ENCODE results near the gene GP9. TPM values are rescaled to one million over a fixed set of nuclear protein-coding genes. Genes with fewer than 3 reads are reported as not detected.

Gene GP9
- total and polyA plus RNA-seq, 9 of the 15 experiments (the other 6 are each of a cell fraction or from before 2014, with no cell fraction given): not detected

GRCh38 chr3:129103296-129103695 lies 42.7 kb downstream of the GP9 start:
- no TSS peak for BruUV-seq (replicated peaks)
- H3K27ac ChIP-seq (ENCODE audit: extremely low read depth, low read depth, low read length): no peak overlapping the region
- no peaks in the 10 kb centered on the region for H3K27me3 ChIP-seq (ENCODE audit: control insufficient read depth in 2 of 2, insufficient read depth in 2 of 2, low read length in 2 of 2)
- H3K4me3 ChIP-seq: no peak overlapping the region
- intact Hi-C loops (cut with micrococcal nuclease) (no loop called here), in situ Hi-C loops (cut with MboI) (no loop called here)
- no peaks in the 10 kb centered on the region for H3K9me3 ChIP-seq (replicated peaks; ENCODE audit: control insufficient read depth, insufficient read depth, low read depth, low read length)
- H3K4me1 ChIP-seq (replicated peaks in 1 of 2; ENCODE audit: control insufficient read depth in 2 of 2, insufficient read depth in 2 of 2, low read length in 2 of 2): peaks cover 12 to 19% of the 10 kb centered on the region in 2 experiments; a peak in 4 of 5 replicates
- no peak for TF ChIP-seq ZNF77 (CRISPR knock-in tag; IDR thresholded peaks at IDR 0.05)
- TF ChIP-seq POLR2G (IDR thresholded peaks at IDR 0.05; ENCODE audit: low read depth, low read length): no peak
- TF ChIP-seq, protein P1, sequence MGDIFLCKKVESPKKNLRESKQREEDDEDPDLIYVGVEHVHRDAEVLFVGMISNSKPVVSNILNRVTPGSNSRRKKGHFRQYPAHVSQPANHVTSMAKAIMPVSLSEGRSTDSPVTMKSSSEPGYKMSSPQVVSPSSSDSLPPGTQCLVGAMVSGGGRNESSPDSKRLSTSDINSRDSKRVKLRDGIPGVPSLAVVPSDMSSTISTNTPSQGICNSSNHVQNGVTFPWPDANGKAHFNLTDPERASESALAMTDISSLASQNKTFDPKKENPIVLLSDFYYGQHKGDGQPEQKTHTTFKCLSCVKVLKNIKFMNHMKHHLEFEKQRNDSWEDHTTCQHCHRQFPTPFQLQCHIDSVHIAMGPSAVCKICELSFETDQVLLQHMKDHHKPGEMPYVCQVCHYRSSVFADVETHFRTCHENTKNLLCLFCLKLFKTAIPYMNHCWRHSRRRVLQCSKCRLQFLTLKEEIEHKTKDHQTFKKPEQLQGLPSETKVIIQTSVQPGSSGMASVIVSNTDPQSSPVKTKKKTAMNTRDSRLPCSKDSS (IDR thresholded peaks at IDR 0.05; ENCODE audit: low read depth, partially characterized antibody): no peak
- TF ChIP-seq CBFB (CRISPR knock-in tag; IDR thresholded peaks at IDR 0.05): no peak
- no peak for TF ChIP-seq TFAM (CRISPR knock-in tag; conservative IDR thresholded peaks at IDR 0.05)
- TF ChIP-seq ZNF407 (IDR thresholded peaks at IDR 0.05; ENCODE audit: low read depth): no peak
- TF ChIP-seq SLC30A9 (CRISPR knock-in tag; IDR thresholded peaks at IDR 0.05): no peak
- POLR2A ChIA-PET: interaction anchor here (0.6 to 1.2 kb wide), 3 partner anchors 60 to 143 kb away, joined by 3 to 5 read pairs (median 4); no protein-coding TSS in a partner anchor
- no peak for ATAC-seq
- no peak for FAIRE-seq
- 76% methylated on average over 6 of the region's 7 CpGs for WGBS (ENCODE audit: insufficient coverage, low coverage, missing lambda C conversion rate)
- no peaks in the 10 kb centered on the region for H3K79me2 ChIP-seq (ENCODE audit: control insufficient read depth, insufficient read depth, low read length)
- H3K9ac ChIP-seq (ENCODE audit: insufficient read depth in 1 of 2, low read depth in 2 of 2, low read length in 2 of 2): no peak overlapping the region
- no peaks in the 10 kb centered on the region for H3K36me3 ChIP-seq (ENCODE audit: control insufficient read depth, insufficient read depth, low read length)
- no peaks in the 10 kb centered on the region for H3K9me1 ChIP-seq (ENCODE audit: control insufficient read depth, insufficient read depth, low read length)
- DNase-seq (ENCODE audit: extremely low read depth in 1 of 4, low spot score in 3 of 4): no peak
- 0 out of 2 replicates have a peak, but pooled peaks cover 3% of the 10 kb centered on the region for H4K20me1 ChIP-seq (replicated peaks; ENCODE audit: control insufficient read depth, insufficient read depth, low read length)
- CTCF ChIA-PET (ENCODE audit: low intra/inter-chr PET ratio): no interaction called here
- no peak overlapping the region for H2AFZ ChIP-seq (ENCODE audit: low read depth, low read length)
- H3K4me2 ChIP-seq (ENCODE audit: insufficient read depth, low read length): no peak overlapping the region
